ENCODE data around the gene COL17A1. TPM values are rescaled to one million over a fixed set of nuclear protein-coding genes. Genes with fewer than 3 reads are reported as not detected.
A peak's percentile ranks its signal among the peaks of the same experiment; 100 is the strongest.

Gene COL17A1
- total RNA-seq (ENCODE audit: unreplicated experiment) = 4.2 TPM
- long read RNA-seq = 0 reads

DNA sequence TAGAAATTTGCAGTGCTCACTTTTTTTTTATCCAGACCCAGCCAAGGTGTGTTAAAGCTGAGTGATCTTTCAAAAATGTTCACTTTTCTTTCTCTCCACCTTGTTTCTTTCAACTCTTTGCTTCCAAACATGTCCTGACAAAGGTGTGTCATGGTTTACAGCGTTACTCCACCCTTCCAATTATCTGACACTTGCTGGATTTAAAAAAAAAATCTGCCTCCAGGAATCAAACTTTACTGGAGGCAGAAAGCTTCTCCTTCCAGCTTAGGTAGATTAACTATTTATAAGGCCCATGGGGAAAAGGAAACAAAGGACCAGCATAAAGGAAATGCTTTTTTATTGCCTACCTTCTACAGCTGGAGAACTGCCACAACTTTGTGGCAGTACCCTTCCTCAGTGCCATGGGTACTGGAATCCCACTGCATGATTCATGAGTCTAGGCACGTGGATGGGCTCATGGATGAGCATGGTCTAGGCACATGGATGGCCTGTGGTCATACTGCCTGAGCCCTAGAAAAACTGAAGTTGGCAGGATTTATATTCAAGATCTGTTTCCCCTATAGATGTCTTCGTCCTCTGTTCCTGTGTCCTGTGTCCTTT, at the start of gene COL17A1:
TSS of gene COL17A1 (minus strand) at position 80 of the 600 bp plus-strand sequence. CDS start 5,207 bp downstream, outside the sequence.
- Mint-ChIP-seq H3K9me3 (ENCODE audit: unreplicated experiment) (no peaks in the 10 kb centered on the region), H3K27ac (ENCODE audit: unreplicated experiment) (peak within 1 kb of the TSS; percentile 33), H3K27me3 (ENCODE audit: unreplicated experiment) (peaks cover 4% of the 10 kb centered on the region)

DNA sequence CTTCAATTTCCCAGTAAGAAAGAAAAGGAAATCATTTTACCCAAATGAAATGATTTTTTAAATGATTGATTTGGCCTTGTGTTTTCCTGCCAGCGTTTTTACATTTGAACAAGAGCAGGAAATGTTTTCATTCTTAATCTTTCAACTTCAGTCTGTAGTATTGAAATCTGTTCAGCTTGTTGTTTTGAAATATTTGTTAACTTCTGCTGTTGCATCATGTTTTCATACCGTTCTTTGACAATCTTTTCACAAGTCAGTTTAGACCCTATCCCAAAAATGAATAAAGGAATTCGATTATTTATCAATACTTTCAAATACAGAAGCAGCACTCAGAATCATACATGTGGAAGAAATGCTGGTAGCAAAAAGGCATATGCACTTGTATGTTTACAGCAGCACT, 44.4 kb upstream of the COL17A1 start:
- no peak for DNase-seq (ENCODE audit: low spot score)
- Mint-ChIP-seq H3K9me3 (ENCODE audit: unreplicated experiment) (no peaks in the 10 kb centered on the region), H3K36me3 (ENCODE audit: low read depth, unreplicated experiment) (no peaks in the 10 kb centered on the region), H3K27ac (ENCODE audit: unreplicated experiment) (no peak overlapping the region), H3K27me3 (ENCODE audit: unreplicated experiment) (peaks cover 3% of the 10 kb centered on the region), H3K4me3 (ENCODE audit: unreplicated experiment) (no peak overlapping the region), H3K4me1 (ENCODE audit: unreplicated experiment) (peaks cover 3% of the 10 kb centered on the region)
- TF ChIP-seq, protein P1, sequence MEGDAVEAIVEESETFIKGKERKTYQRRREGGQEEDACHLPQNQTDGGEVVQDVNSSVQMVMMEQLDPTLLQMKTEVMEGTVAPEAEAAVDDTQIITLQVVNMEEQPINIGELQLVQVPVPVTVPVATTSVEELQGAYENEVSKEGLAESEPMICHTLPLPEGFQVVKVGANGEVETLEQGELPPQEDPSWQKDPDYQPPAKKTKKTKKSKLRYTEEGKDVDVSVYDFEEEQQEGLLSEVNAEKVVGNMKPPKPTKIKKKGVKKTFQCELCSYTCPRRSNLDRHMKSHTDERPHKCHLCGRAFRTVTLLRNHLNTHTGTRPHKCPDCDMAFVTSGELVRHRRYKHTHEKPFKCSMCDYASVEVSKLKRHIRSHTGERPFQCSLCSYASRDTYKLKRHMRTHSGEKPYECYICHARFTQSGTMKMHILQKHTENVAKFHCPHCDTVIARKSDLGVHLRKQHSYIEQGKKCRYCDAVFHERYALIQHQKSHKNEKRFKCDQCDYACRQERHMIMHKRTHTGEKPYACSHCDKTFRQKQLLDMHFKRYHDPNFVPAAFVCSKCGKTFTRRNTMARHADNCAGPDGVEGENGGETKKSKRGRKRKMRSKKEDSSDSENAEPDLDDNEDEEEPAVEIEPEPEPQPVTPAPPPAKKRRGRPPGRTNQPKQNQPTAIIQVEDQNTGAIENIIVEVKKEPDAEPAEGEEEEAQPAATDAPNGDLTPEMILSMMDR (IDR thresholded peaks at IDR 0.05; ENCODE audit: unreplicated experiment) = no peak

More for the DNA sequence above, at the start of gene COL17A1:
- peaks cover 16% of the 10 kb centered on the region for H3K4me1 Mint-ChIP-seq (ENCODE audit: unreplicated experiment)
- H3K4me3 Mint-ChIP-seq (ENCODE audit: unreplicated experiment) = no peak within 1 kb of the TSS
- H3K36me3 Mint-ChIP-seq (ENCODE audit: low read depth, unreplicated experiment) = no peaks in the 10 kb centered on the region
- no peak for DNase-seq (ENCODE audit: low spot score)
- TF ChIP-seq, protein P1 (IDR thresholded peaks at IDR 0.05; ENCODE audit: unreplicated experiment) = no peak

DNA sequence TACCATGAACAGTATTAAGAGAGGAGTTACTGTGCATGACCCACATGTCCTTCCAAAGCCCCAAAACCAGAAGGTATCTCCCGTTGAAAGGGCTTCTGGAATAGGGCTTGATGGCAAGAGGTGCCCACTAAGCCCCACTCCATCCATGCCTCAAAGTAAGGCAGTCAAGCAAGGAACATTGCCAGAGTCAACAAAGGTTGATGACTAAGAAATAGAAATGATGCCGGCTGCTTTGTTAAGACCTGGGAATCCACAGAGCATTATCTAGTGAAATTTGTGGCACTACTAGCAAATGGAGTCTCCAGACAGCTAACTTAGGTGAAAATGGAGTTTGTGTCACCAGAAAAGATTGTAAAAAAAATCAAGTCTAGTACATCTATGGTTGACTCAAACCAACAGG, 42.5 kb upstream of the COL17A1 start:
- Mint-ChIP-seq H3K27ac (ENCODE audit: unreplicated experiment) (no peak overlapping the region), H3K27me3 (ENCODE audit: unreplicated experiment) (peaks cover 3% of the 10 kb centered on the region), H3K4me1 (ENCODE audit: unreplicated experiment) (peaks cover 3% of the 10 kb centered on the region), H3K36me3 (ENCODE audit: low read depth, unreplicated experiment) (no peaks in the 10 kb centered on the region), H3K4me3 (ENCODE audit: unreplicated experiment) (no peak overlapping the region), H3K9me3 (ENCODE audit: unreplicated experiment) (no peaks in the 10 kb centered on the region)
- no peak for DNase-seq (ENCODE audit: low spot score)
- TF ChIP-seq, protein P1 (IDR thresholded peaks at IDR 0.05; ENCODE audit: unreplicated experiment) = no peak

DNA sequence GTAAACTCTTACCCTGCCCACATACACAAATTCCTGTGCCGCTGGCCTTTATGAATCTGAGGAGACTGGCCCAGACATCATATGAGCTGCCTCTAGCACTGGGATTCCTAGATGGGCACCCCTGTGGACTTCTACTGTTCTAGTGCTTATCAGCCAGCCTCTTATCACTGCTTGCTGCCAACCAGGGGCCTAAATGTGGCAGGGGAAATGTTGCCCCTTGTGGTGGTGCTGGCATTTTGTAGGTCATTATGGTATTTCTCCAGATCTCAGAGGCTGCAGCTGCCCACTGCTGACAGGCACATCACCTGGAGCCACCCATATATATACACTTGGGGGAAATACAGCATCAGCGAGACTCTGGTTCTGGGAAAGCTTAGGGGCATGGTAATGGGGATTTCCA, 41.7 kb upstream of the COL17A1 start:
- no peak for DNase-seq (ENCODE audit: low spot score)
- H3K4me3 Mint-ChIP-seq (ENCODE audit: unreplicated experiment) = no peak overlapping the region
- no peak overlapping the region for H3K27ac Mint-ChIP-seq (ENCODE audit: unreplicated experiment)
- peaks cover 3% of the 10 kb centered on the region for H3K27me3 Mint-ChIP-seq (ENCODE audit: unreplicated experiment)
- H3K36me3 Mint-ChIP-seq (ENCODE audit: low read depth, unreplicated experiment) = no peaks in the 10 kb centered on the region
- TF ChIP-seq, protein P1 (IDR thresholded peaks at IDR 0.05; ENCODE audit: unreplicated experiment) = peak; percentile 24
- H3K9me3 Mint-ChIP-seq (ENCODE audit: unreplicated experiment) = no peaks in the 10 kb centered on the region
- peaks cover 6% of the 10 kb centered on the region for H3K4me1 Mint-ChIP-seq (ENCODE audit: unreplicated experiment)

DNA sequence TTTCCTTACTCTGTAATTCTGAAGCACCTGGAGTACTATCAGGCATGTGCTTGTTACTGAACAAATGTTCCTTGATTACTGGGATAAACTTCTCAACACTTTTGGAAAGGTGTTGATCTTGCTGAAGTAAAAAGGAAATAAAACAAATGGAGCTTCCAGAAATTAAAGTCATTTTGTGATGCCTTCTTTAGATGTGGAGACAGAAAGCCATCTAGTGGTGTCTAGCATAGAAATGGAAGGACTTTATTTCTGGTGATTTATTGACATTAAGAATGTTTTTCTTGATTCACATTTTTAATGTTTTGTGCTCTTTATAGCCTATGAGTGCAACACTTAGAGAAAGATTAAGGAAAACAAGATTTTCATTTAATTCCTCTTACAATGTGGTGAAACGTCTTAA, 37.7 kb upstream of the COL17A1 start:
- TF ChIP-seq, protein P1 (IDR thresholded peaks at IDR 0.05; ENCODE audit: unreplicated experiment) = no peak
- Mint-ChIP-seq H3K4me1 (ENCODE audit: unreplicated experiment) (peaks cover 16% of the 10 kb centered on the region), H3K36me3 (ENCODE audit: low read depth, unreplicated experiment) (no peaks in the 10 kb centered on the region), H3K9me3 (ENCODE audit: unreplicated experiment) (no peaks in the 10 kb centered on the region), H3K4me3 (ENCODE audit: unreplicated experiment) (no peak overlapping the region), H3K27me3 (ENCODE audit: unreplicated experiment) (peaks cover 9% of the 10 kb centered on the region), H3K27ac (ENCODE audit: unreplicated experiment) (no peak overlapping the region)
- DNase-seq (ENCODE audit: low spot score) = no peak
